ENCODE measurements around the gene GNAO1. TPM values are rescaled to one million over a fixed set of nuclear protein-coding genes. Genes with fewer than 3 reads are reported as not detected.

The GNAO1 gene
- total RNA-seq, 1 donor, result not detected

- no peak overlapping the region for H2AFZ ChIP-seq (ENCODE audit: low read length)
- H3K79me2 ChIP-seq (ENCODE audit: insufficient read depth, low read length), result no peaks in the 10 kb centered on the region
- peaks cover 21% of the 10 kb centered on the region for H3K4me1 ChIP-seq (ENCODE audit: insufficient read depth, low read length)
- H3K27ac ChIP-seq (ENCODE audit: low read depth, low read length), result no peak overlapping the region
- no peak for TF ChIP-seq CTCF (IDR thresholded peaks at IDR 0.05; ENCODE audit: extremely low read depth, low read depth, low read length)
- no peak overlapping the region for H3K4me3 ChIP-seq (ENCODE audit: insufficient read depth, low read length)
- no peak overlapping the region for H3K4me2 ChIP-seq (ENCODE audit: insufficient read depth, low read length)
- no peaks in the 10 kb centered on the region for H4K20me1 ChIP-seq (ENCODE audit: insufficient read depth, low read length)
- H3K36me3 ChIP-seq (ENCODE audit: insufficient read depth, low read length), result no peaks in the 10 kb centered on the region
- H3K9me3 ChIP-seq (ENCODE audit: low read depth, low read length), result no peaks in the 10 kb centered on the region
- H3K27me3 ChIP-seq (ENCODE audit: insufficient read depth, low read length), result no peaks in the 10 kb centered on the region
- DNase-seq (ENCODE audit: insufficient read length, low spot score, missing footprints), result no peak
Observed at GRCh38 chr16:56298948-56299596, 107.8 kb downstream of the GNAO1 start.

- H3K36me3 ChIP-seq (ENCODE audit: insufficient read depth, low read length), result no peaks in the 10 kb centered on the region
- no peak for DNase-seq (ENCODE audit: insufficient read length, low spot score, missing footprints)
Observed at GRCh38 chr16:56300242-56300623, 108.9 kb downstream of the GNAO1 start.

GRCh38 chr16:56300891-56301850, 109.9 kb downstream of the GNAO1 start:
- no peaks in the 10 kb centered on the region for H4K20me1 ChIP-seq (ENCODE audit: insufficient read depth, low read length)
- H3K36me3 ChIP-seq (ENCODE audit: insufficient read depth, low read length), result no peaks in the 10 kb centered on the region
- peak overlapping the region; percentile 29 for H2AFZ ChIP-seq (ENCODE audit: low read length)
- peak; percentile 90 for DNase-seq (ENCODE audit: insufficient read length, low spot score, missing footprints)
- peak overlapping the region; percentile 30 for H3K4me3 ChIP-seq (ENCODE audit: insufficient read depth, low read length)
- peak overlapping the region; percentile 32 for H3K4me2 ChIP-seq (ENCODE audit: insufficient read depth, low read length)
- peaks cover 15% of the 10 kb centered on the region for H3K27me3 ChIP-seq (ENCODE audit: insufficient read depth, low read length)
- H3K27ac ChIP-seq (ENCODE audit: low read depth, low read length), result no peak overlapping the region
- peaks cover 11% of the 10 kb centered on the region for H3K4me1 ChIP-seq (ENCODE audit: insufficient read depth, low read length)
- no peaks in the 10 kb centered on the region for H3K79me2 ChIP-seq (ENCODE audit: insufficient read depth, low read length)
- TF ChIP-seq CTCF (IDR thresholded peaks at IDR 0.05; ENCODE audit: extremely low read depth, low read depth, low read length), result no peak
- H3K9me3 ChIP-seq (ENCODE audit: low read depth, low read length), result no peaks in the 10 kb centered on the region

More at GRCh38 chr16:56300242-56300623, 108.9 kb downstream of the GNAO1 start:
- Histone ChIP-seq H3K27ac (ENCODE audit: low read depth, low read length) (no peak overlapping the region), H3K4me3 (ENCODE audit: insufficient read depth, low read length) (no peak overlapping the region), H3K4me1 (ENCODE audit: insufficient read depth, low read length) (peaks cover 13% of the 10 kb centered on the region), H3K79me2 (ENCODE audit: insufficient read depth, low read length) (no peaks in the 10 kb centered on the region), H3K4me2 (ENCODE audit: insufficient read depth, low read length) (no peak overlapping the region), H4K20me1 (ENCODE audit: insufficient read depth, low read length) (no peaks in the 10 kb centered on the region), H3K9me3 (ENCODE audit: low read depth, low read length) (no peaks in the 10 kb centered on the region), H3K27me3 (ENCODE audit: insufficient read depth, low read length) (peaks cover 7% of the 10 kb centered on the region), H2AFZ (ENCODE audit: low read length) (no peak overlapping the region)
- TF ChIP-seq CTCF (IDR thresholded peaks at IDR 0.05; ENCODE audit: extremely low read depth, low read depth, low read length), result no peak

GRCh38 chr16:56302506-56302905, 111.2 kb downstream of the GNAO1 start:
- no peaks in the 10 kb centered on the region for H4K20me1 ChIP-seq (ENCODE audit: insufficient read depth, low read length)
- no peaks in the 10 kb centered on the region for H3K36me3 ChIP-seq (ENCODE audit: insufficient read depth, low read length)
- H3K4me3 ChIP-seq (ENCODE audit: insufficient read depth, low read length), result no peak overlapping the region
- H3K79me2 ChIP-seq (ENCODE audit: insufficient read depth, low read length), result no peaks in the 10 kb centered on the region
- no peak overlapping the region for H2AFZ ChIP-seq (ENCODE audit: low read length)
- no peaks in the 10 kb centered on the region for H3K9me3 ChIP-seq (ENCODE audit: low read depth, low read length)
- H3K27me3 ChIP-seq (ENCODE audit: insufficient read depth, low read length), result peaks cover 15% of the 10 kb centered on the region
- TF ChIP-seq CTCF (IDR thresholded peaks at IDR 0.05; ENCODE audit: extremely low read depth, low read depth, low read length), result no peak
- no peak for DNase-seq (ENCODE audit: insufficient read length, low spot score, missing footprints)
- H3K4me2 ChIP-seq (ENCODE audit: insufficient read depth, low read length), result no peak overlapping the region
- H3K27ac ChIP-seq (ENCODE audit: low read depth, low read length), result no peak overlapping the region
- peaks cover 11% of the 10 kb centered on the region for H3K4me1 ChIP-seq (ENCODE audit: insufficient read depth, low read length)

All from osteoblast (primary cell).